Measurements from ENCODE around the gene KRT37.

GRCh38 chr17:41390411-41390938 lies 33.9 kb downstream of the KRT37 start:
- TF ChIP-seq CTCF (IDR thresholded peaks at IDR 0.05; ENCODE audit: low read depth, low read length) (no peak), MAX (IDR thresholded peaks at IDR 0.05; ENCODE audit: low read depth, low read length) (no peak), MYC (IDR thresholded peaks at IDR 0.05; ENCODE audit: low read depth, low read length) (no peak)
